Measurements from ENCODE around the gene TMEM247.

Gene TMEM247

DNA sequence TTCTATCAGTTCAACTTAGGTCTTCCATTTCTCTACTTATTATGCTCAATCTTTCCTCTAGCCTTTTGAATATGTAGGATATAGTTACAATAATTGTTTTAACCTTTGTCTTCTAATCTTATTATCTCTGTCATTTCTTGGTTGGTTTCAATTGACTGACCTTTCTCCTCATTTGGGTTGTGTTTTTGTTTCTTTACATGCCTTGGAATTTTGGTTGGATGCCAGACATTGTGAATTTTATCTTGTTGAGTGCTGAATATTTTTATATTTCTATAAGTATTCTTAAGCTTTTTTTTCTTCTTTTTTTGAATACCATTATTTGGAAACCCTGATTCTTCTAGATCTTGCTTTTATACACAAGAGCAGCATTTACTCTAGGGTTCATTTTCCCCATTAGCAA, 30.7 kb upstream of the TMEM247 start:
- Histone ChIP-seq H3K4me1 (ENCODE audit: control insufficient read depth, low read length) (no peaks in the 10 kb centered on the region), H4K20me1 (ENCODE audit: control insufficient read depth, insufficient read depth, low read depth, low read length) (no peaks in the 10 kb centered on the region), H3K4me2 (ENCODE audit: low read length) (no peak overlapping the region), H3F3A (ENCODE audit: control insufficient read depth, insufficient read depth) (no peaks in the 10 kb centered on the region), H3K9me3 (ENCODE audit: control insufficient read depth, insufficient read depth, low read length) (no peaks in the 10 kb centered on the region), H3K79me2 (ENCODE audit: control insufficient read depth, low read length) (no peaks in the 10 kb centered on the region), H3K36me3 (ENCODE audit: control insufficient read depth, low read length) (no peaks in the 10 kb centered on the region), H3K27ac (ENCODE audit: low read depth, low read length) (no peak overlapping the region), H3K9me2 (replicated peaks; ENCODE audit: control insufficient read depth, low read length) (no peaks in the 10 kb centered on the region), H3K4me3 (ENCODE audit: low read length) (no peak overlapping the region), H3K27me3 (ENCODE audit: control insufficient read depth, low read length) (peaks cover 13% of the 10 kb centered on the region)
- no peak for TF ChIP-seq EZH2phosphoT487 (IDR thresholded peaks at IDR 0.05; ENCODE audit: borderline replicate concordance, low read length)
- TF ChIP-seq CTCF (IDR thresholded peaks at IDR 0.05; ENCODE audit: low read depth, low read length, poor library complexity, severe bottlenecking): no peak

- TF ChIP-seq CTCF (IDR thresholded peaks at IDR 0.05; ENCODE audit: low read depth, low read length, poor library complexity, severe bottlenecking): no peak
- TF ChIP-seq EZH2phosphoT487 (IDR thresholded peaks at IDR 0.05; ENCODE audit: borderline replicate concordance, low read length): no peak
- H3K4me2 ChIP-seq (ENCODE audit: low read length): no peak overlapping the region
- H3K79me2 ChIP-seq (ENCODE audit: control insufficient read depth, low read length): no peaks in the 10 kb centered on the region
- no peaks in the 10 kb centered on the region for H3K9me2 ChIP-seq (replicated peaks; ENCODE audit: control insufficient read depth, low read length)
- H3K4me3 ChIP-seq (ENCODE audit: low read length): no peak overlapping the region
- no peaks in the 10 kb centered on the region for H4K20me1 ChIP-seq (ENCODE audit: control insufficient read depth, insufficient read depth, low read depth, low read length)
- no peaks in the 10 kb centered on the region for H3F3A ChIP-seq (ENCODE audit: control insufficient read depth, insufficient read depth)
- no peaks in the 10 kb centered on the region for H3K9me3 ChIP-seq (ENCODE audit: control insufficient read depth, insufficient read depth, low read length)
- no peak overlapping the region for H3K27ac ChIP-seq (ENCODE audit: low read depth, low read length)
- H3K36me3 ChIP-seq (ENCODE audit: control insufficient read depth, low read length): no peaks in the 10 kb centered on the region
- no peaks in the 10 kb centered on the region for H3K4me1 ChIP-seq (ENCODE audit: control insufficient read depth, low read length)
- peaks cover 15% of the 10 kb centered on the region for H3K27me3 ChIP-seq (ENCODE audit: control insufficient read depth, low read length)
Observed at GRCh38 chr2:46449700-46450099, 29.7 kb upstream of the TMEM247 start.

- Histone ChIP-seq H3K4me2 (ENCODE audit: low read length) (no peak overlapping the region), H3K27me3 (ENCODE audit: control insufficient read depth, low read length) (peaks cover 15% of the 10 kb centered on the region), H4K20me1 (ENCODE audit: control insufficient read depth, insufficient read depth, low read depth, low read length) (no peaks in the 10 kb centered on the region), H3K9me3 (ENCODE audit: control insufficient read depth, insufficient read depth, low read length) (no peaks in the 10 kb centered on the region), H3K79me2 (ENCODE audit: control insufficient read depth, low read length) (no peaks in the 10 kb centered on the region), H3K36me3 (ENCODE audit: control insufficient read depth, low read length) (no peaks in the 10 kb centered on the region), H3K4me1 (ENCODE audit: control insufficient read depth, low read length) (no peaks in the 10 kb centered on the region), H3K9me2 (replicated peaks; ENCODE audit: control insufficient read depth, low read length) (no peaks in the 10 kb centered on the region), H3K4me3 (ENCODE audit: low read length) (no peak overlapping the region), H3K27ac (ENCODE audit: low read depth, low read length) (no peak overlapping the region), H3F3A (ENCODE audit: control insufficient read depth, insufficient read depth) (no peaks in the 10 kb centered on the region)
- TF ChIP-seq EZH2phosphoT487 (IDR thresholded peaks at IDR 0.05; ENCODE audit: borderline replicate concordance, low read length) (no peak), CTCF (IDR thresholded peaks at IDR 0.05; ENCODE audit: low read depth, low read length, poor library complexity, severe bottlenecking) (no peak)
Observed at GRCh38 chr2:46451131-46451711, 28.1 kb upstream of the TMEM247 start.

Measured in DOHH2 (cell line).